Mesothelial cell of epicardium (in vitro differentiated cells): Measurements from ENCODE around the gene ID2. TPM values are rescaled to one million over a fixed set of nuclear protein-coding genes. Genes with fewer than 3 reads are reported as not detected.

Experiments
- DNase-seq, 2 experiments: peaks; one replicate each; pipeline ENCODE4 v3.0.0; 2021; ENCODE audit warnings: low spot score in 2 of 2; ENCODE audit not compliant: unreplicated experiment in 2 of 2
- H3K27ac Mint-ChIP-seq: 2 replicates; pipeline ENCODE4 v1.8.0; 2021; ENCODE audit warnings: mixed read lengths
- H3K27me3 Mint-ChIP-seq: 2 replicates; pipeline ENCODE4 v1.8.0; 2021; ENCODE audit warnings: low read depth, mixed read lengths
- H3K36me3 Mint-ChIP-seq: 2 replicates; pipeline ENCODE4 v1.8.0; 2021; ENCODE audit warnings: mixed read lengths
- H3K4me1 Mint-ChIP-seq: 2 replicates; pipeline ENCODE4 v1.8.0; 2021; ENCODE audit warnings: mixed read lengths
- H3K4me3 Mint-ChIP-seq: 2 replicates; pipeline ENCODE4 v1.8.0; 2021; ENCODE audit warnings: mild to moderate bottlenecking, moderate library complexity, mixed read lengths
- H3K9me3 Mint-ChIP-seq: 2 replicates; pipeline ENCODE4 v1.8.0; 2021; ENCODE audit warnings: mixed read lengths
- total RNA-seq: library from RNA; stranded (reverse); gene quantifications from 3 replicates; pipeline ENCODE4 v1.2.1, GENCODE V29; 2021
- TF ChIP-seq, protein P1 (sequence below): fragments of 200-600 bp; sonication (generic); IDR thresholded peaks from one replicate; pipeline ENCODE4 v1.5.0; 2021; ENCODE audit warnings: antibody characterized with exemption; ENCODE audit not compliant: unreplicated experiment

Gene ID2
- total RNA-seq, 1 donor from 2014 or later, result 240 TPM

DNA sequence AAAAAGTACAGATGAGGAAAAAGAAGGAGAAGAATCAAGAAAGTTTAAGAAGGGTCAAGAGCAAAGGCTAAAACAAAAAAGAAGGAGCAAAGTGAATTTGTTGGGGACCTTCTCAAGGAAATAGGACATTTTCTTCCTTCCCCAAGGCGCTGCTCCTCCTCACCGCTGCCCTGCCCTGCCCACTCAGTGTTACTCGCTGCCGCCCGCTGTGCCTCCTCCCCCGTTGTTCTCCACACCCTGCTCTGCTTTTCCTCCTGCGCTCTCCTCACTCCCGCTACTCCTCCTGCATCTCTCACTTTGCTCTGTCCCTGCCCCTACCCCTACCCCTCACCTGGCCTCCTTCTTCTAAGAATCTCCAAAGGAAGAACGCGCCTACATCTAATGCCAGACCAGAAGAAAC lies 50.7 kb downstream of the ID2 start:
- no peak for DNase-seq
- Mint-ChIP-seq H3K9me3 (no peaks in the 10 kb centered on the region), H3K27me3 (no peaks in the 10 kb centered on the region), H3K4me1 (no peaks in the 10 kb centered on the region), H3K4me3 (no peak overlapping the region), H3K36me3 (peaks cover 61% of the 10 kb centered on the region), H3K27ac (no peak overlapping the region)
- TF ChIP-seq, protein P1, sequence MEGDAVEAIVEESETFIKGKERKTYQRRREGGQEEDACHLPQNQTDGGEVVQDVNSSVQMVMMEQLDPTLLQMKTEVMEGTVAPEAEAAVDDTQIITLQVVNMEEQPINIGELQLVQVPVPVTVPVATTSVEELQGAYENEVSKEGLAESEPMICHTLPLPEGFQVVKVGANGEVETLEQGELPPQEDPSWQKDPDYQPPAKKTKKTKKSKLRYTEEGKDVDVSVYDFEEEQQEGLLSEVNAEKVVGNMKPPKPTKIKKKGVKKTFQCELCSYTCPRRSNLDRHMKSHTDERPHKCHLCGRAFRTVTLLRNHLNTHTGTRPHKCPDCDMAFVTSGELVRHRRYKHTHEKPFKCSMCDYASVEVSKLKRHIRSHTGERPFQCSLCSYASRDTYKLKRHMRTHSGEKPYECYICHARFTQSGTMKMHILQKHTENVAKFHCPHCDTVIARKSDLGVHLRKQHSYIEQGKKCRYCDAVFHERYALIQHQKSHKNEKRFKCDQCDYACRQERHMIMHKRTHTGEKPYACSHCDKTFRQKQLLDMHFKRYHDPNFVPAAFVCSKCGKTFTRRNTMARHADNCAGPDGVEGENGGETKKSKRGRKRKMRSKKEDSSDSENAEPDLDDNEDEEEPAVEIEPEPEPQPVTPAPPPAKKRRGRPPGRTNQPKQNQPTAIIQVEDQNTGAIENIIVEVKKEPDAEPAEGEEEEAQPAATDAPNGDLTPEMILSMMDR, result no peak

Other genes with a start within 250 kb of the ID2 start
- gene KIDINS220, start 155.6 kb downstream of the ID2 start, total RNA-seq, result 102 to 109 TPM (median 105 TPM) in 3 replicates